ENCODE results near the gene PID1.

DNA sequence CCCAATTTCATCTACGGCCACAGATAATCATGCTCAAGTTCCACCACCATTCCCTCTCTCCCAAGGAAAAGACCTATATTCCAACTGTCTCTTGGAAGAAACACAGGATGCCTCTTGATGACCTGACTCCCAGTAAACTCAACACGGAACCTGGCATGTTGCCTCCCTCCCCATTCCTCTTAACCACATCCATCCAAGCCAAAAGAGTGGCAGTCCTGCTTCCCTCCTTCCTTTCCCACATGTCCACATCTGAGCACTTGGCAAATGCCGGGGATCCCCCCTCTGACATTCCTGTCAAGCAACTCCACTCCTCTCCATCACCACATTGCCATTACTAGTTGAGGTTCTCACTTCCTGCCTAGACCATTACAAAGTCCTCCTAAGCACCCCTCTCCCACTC is 49.4 kb downstream of the PID1 start:
- TF ChIP-seq ZNF274 (IDR thresholded peaks at IDR 0.05; ENCODE audit: low read depth, low read length) (no peak), SUZ12 (IDR thresholded peaks at IDR 0.05; ENCODE audit: extremely low read depth, insufficient read depth, insufficient read length) (no peak), YY1 (IDR thresholded peaks at IDR 0.05; ENCODE audit: insufficient read depth, insufficient read length) (no peak)
